Left forelimb (tissue), 1 donor: ENCODE data around the gene RSL1D1.
"Not testable (repeated sequence)": the region's sequence is repeated elsewhere in the genome, so short reads cannot be mapped to it uniquely, and the experiment has no call there.

Experiments
- DNase-seq: peaks from one replicate; pipeline ENCODE4 v3.0.0-alpha.2; 2018; ENCODE audit warnings: low spot score

RSL1D1 gene

DNA sequence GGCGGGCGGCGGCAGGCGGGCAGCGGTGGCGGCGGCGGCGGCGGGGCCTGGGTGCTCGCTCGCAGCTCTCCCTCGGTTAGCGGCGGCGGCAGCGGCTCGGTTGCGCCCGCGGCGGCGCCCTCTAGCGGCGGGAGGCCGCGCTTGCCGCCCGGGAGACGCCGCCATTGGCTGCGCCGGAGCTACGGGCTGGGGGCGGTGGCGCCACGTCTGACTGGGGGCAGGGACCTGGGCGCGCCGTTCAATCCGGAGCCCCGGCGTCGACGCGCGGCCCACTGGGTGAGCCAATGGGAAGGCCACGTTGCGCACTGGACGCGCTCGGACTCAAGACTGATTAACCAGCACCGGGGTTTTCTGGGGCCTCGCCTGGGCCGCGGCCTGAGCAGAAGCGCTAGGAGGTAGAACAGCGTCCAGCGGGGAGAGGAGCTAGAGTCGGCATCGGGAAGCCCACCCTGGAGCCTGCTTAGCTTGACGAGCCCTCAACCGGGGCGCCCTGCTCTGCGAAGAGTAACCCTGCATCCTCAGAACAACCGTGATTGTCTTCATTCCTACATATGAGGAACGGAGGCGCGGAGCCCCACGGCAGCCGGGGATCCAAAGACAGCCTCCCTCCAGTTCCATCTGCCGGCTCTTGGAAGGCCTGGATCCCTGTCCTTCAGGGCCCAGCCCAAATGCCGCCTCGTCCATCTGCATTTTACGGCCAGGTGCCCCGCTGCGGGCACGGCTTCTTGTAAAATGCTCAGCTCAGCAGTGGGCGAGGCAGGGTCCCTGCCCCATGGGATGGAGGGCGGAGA lies 54.0 kb downstream of the RSL1D1 start, which contains the start of gene ZC3H7A:
ZC3H7A (minus strand) TSS at position 93 of the 791 bp plus-strand sequence. CDS start 14,904 bp downstream, outside the sequence.
- peak; percentile 98 for DNase-seq

DNA sequence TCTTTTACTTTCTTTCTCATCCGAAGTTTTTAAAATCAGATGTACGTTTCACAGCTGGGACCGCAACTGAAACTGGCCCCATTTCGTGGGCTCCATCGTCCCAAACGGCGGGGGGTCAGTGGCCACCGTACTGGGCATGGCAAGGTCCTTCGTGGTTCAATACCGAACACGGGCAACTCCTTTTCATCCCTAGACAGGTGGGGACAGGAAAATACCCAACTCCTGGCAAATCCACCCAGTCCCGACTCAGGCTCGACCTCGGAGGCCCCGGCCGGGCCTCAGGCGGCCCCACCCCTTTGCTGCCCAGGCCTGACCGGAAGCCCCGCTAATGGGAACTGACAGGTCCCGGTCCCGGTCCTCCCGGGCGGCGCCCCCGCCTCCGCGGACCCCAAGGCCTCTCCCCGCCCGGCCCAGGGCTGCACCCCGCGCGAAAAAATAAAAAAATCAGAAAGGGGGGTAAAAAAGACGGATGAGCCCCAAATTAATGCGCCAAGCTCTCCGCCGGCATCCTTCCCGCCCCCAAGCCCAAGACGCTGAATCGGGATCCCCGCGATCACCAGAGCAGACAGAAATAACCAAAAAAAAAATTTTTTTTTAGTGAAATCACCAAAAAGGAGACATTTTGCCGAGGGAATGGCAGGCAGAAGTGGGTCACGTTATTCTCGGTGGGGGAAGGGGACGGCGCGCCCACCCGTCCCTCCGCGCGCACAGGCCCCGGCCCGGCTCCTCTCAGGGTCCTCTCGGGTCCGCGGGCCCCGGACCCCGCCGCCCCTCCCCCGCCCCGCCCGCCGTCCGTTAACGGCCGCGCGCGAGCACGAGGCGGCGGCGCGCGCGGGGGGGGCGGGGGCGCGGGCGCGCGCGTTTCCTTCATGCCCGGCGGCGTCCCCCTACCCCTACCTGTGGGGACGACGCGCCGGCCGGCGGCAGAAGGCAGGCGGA lies 54.8 kb downstream of the RSL1D1 start:
- peak; percentile 77 for DNase-seq

DNA sequence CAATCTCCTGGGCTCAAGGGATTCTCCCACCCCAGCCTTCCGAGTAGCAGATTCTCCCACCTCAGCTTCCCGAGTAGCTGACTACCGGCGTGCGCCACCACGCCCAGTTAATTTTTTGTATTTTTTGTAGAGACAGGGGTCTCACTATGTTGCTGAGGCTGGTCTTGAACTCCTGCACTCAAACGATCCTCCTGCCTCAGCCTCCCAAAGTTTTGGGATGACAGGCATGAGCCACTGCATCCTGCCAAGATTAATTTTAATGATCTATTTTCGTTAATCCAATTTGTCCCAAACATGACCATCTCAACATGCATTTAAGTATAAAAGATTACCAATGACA lies 55.5 kb downstream of the RSL1D1 start:
- DNase-seq, result no peak

DNA sequence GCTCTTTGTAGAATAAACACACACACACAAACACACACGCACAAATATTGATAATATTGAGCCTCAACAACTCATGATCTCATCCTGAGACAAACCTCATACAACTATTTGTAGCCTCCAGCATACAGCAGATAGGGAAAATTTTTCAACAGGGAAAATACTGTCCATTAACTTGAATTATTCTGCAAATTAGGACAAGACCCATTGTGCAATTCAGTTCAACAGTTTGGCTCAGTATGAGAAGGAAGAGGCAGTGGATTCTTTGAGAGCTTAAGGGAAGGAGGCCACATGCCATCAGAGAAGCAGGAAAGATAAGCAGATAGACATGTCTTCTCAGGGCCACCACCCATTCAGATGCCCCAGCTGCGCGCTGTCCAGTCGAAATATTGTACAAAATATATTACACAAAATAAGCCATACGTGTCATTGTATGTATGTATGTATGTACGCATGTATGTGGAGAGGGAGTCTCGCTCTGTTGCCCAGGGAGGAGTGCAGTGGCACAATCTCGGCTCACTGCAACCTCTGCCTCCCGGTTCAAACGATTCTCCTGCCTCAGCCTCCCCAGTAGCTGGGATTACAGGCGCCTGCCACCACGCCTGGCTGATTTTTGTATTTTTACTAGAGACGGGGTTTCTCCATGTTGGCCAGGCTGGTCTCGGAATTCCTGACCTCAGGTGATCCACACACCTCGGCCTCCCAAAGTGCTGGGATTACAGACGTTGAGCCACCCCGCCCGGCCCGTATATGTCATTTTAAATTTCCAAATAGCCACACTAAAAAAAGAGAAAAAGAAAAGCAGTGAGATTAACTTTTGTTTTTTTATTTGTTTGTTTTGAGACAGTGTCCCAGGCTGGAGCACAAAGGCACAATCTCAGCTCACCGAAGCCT lies 56.1 kb downstream of the RSL1D1 start:
- DNase-seq, result no peak

DNA sequence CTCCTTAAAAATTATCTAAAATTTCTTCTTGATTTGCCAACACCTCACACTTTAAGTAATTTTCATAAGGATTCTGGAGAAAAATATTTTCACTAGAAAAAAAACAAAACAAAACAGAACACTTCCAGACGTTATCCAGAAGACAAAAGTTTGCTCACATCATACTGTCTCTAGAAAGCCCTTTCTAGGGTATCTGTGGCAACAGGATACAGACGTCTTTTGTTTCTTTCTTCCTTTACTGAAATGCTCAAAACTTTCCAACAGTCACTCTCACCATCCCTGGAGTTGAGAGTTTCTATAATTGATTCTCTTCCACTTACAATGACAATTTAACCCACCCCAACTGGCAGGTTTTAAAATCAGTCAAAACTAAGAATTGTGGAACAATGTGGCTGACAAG lies 56.9 kb downstream of the RSL1D1 start:
- no peak for DNase-seq

DNA sequence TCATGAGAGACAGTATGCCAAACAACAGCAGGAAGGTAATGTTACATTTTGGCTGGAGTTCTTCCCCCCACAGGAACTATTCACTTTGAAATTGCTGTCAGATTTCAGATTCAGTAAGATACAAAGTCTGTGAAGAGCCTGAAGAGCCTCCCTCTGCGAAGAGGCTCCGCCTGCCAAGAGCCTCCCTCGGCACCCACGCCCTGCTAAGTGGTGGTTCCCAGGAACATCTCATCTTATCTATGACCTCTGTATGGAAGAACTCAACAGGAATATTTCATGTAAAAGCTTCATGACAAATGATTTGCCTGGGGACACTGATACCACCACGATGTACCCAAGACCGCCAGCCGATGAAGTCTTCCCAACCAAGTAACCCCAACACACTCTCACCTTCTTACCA lies 57.5 kb downstream of the RSL1D1 start:
- no peak for DNase-seq

DNA sequence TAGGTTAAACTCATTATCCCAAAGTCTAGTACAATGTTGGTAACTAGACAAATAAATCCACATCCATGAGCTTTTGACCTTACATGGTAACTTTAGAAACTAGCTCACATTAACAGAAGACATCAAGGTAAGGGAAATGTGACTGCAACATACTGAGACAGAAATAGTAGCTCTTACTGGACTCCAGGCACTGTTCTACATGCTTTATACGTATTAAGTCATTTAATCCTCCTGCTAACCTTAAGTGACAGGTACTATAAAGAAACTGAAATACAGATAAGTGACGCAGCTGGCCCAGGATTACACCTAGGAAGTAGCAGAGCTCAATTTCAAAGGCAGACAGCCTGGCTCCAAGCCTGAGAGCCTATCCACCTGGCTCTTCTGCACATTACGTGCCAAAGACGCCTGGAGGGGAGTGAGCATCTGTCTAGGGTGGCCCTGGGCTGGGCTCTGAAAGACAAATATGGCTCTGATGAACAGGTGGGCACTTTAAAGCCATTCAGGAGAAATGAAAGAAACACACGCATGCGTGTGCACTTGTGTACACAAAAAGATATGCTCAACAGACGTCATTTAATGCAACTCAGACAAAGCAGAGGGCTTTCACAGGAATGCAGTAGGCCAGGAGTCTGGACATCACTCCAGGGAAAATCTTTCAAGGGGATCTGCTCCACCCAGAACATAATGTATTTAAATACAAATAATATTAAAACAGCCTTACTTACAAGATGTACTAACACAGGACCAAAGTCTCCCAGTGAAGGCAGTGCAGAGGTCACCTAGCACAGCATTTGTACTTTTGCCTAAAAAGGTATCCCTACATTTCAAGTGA lies 58.7 kb downstream of the RSL1D1 start:
- DNase-seq, result no peak

DNA sequence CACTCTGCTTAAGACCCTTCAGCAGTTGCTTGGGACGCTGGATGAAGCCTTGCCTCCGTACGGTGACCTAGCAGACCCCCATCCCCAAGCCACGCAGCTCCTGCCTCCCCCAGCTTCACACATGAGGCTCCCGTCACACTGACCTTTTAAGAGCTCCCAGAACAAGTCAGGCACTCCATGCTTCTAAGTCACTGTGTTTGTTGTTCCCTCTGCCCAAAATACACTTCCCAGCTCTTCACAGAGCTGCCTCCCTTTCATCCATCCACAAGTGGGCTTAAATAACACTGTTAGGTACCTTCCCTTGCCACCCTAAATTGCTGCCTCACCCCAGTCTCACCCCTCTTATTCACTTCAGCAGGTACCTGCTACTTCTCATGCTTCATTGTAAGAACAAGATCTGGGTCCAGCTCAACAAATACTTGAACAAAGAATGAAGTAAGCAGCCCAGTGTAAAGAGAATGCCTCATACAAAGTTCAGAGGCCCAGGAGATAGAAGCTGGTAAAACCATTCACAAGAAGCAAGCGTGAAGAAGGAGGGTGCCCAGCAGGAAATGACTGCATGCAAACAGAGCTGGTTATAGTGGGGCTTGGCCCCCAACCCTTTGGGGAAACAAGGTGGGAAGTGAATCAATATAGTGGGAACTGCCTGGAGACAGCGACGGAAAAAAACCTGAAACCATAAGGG lies 60.1 kb downstream of the RSL1D1 start:
- DNase-seq, result no peak

DNA sequence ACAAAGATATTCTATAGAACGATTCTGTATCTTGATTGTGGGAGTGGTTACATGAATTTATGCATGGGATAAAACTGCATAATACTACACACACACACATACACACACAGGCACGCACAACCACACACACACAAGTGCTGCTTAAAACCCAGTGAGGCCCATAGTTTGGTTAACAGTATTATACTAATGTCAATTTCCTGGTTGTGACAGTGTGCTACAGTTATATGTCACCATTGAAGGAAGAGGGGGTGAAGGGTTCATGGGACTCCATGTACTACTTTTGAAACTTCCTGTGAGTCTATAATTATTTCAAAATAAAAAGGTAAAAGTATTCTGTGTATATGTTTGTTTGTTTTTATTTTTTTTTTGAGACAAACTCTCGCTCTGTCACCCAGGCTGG lies 62.4 kb downstream of the RSL1D1 start:
- DNase-seq, result no peak

DNA sequence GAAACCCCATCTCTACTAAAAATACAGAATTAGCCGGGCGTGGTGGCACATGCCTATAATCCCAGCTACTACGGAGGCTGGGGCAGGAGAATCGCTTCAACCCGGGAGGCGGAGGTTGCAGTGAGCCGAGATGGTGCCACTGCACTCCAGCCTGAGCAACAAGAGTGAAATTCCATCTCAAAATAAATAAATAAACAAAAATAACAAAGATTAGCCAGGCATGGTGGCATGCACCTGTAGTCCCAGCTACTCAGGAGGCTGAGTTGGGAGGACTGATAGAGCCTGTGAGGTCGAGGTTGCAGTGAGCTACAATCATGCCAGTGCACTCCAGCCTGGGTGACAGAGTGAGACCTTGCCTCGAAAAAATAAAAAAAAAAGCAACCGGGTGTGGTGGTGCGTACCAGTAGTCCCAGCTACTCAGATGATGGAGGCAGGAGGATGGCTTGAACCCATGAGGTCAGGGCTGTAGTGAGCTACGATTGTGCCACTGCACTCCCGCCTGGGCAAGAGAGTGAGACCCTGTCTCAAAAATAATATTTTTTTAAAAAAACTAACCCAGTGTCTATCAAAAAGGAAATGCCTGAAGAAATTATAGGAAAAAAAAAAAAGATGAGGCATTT lies 66.3 kb downstream of the RSL1D1 start:
- not testable (repeated sequence) for DNase-seq

DNA sequence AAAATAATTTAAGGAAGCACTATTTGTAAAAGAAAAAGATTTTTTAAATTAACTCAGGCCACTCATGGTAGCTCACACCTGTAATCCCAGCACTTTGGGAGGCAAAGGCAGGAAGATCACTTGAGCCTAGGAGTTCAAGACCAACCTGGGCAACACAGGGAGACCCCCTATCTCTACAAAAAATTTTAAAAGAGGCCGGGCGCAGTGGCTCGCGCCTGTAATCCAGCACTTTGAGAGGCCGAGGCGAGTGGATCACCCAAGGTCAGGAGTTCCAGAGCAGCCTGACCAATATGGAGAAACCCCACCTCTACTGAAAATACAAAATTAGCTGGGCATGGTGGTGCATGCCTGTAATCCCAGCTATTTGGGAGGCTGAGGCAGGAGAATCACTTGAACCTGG lies 67.0 kb downstream of the RSL1D1 start:
- DNase-seq, result not testable (repeated sequence)

DNA sequence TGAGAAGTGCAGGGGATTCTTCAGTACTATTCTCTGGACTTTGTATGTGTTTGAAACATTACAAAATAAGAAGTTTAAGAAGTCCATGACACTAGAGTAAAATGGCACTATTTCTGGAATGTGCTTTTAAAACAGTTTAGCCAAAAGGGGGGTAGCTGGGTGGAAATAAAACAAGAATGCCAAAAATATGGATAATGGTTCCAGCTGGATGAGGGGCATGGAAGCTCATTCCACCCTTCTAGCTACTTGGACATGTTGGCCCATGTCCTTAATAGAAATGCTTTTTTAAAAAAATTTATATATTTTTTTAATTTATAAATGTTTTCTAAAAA lies 67.3 kb downstream of the RSL1D1 start:
- DNase-seq, result no peak
